AG09319 (cell line): ENCODE results near the gene TSACC.

Experiments used
- DNase-seq: peaks from one replicate; pipeline ENCODE4 v3.0.0-alpha.2; 2010; ENCODE audit warnings: low read depth; ENCODE audit errors: extremely low read depth
- TF ChIP-seq, protein P1 (sequence below): IDR thresholded peaks from 2 replicates; pipeline ENCODE4 v1.5.1; 2011; ENCODE audit warnings: low read depth, mild to moderate bottlenecking, inconsistent platforms, low read length, moderate library complexity

Gene TSACC

DNA sequence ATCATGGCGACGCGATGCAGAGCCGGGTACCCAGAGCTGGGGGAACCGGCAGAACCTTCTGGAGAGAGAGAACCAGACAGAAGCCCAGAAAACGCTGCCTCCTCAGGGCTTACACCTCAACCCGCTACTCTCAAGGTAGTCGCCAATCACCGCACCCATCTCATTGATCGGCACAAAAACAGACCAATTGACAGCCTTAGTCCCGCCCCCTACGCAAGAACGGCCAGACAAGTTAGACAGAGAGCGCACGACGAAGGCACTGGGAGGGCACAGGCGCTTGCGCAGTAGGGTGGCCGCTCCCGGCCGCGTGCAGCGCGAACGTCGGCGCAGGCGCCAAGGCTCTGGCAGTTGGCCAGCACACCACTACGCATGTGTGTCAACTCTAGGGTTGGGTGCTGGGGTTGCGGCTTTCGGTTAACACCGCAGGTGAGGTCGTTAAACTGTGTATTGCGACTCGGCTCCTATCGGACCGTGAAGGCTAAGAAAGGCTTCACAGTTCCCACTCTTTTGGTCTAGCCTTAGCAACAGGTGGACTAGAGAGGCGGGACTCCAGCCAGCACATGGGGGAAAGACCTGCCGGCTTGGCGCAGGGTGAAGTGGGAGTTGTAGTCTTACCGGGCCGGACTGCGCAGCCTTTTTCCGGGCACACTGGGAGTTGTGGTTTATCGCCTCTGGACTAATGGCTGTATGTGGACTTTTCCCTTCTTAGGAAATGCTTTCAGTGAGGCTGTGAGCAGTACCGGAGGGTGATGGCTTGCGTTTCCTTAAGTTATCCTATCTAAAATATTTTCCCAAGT lies at the start of gene TSACC, which contains the start of gene CCT3:
Gene TSACC (plus strand): TSS at position 347 of the 797 bp plus-strand sequence. CDS start 1,232 bp downstream, outside the sequence.
Gene CCT3 (minus strand): TSS at position 113 of the 797 bp plus-strand sequence. CDS start 108 bp downstream, at position 5.
- peak; percentile 100 for DNase-seq
- TF ChIP-seq, protein P1, sequence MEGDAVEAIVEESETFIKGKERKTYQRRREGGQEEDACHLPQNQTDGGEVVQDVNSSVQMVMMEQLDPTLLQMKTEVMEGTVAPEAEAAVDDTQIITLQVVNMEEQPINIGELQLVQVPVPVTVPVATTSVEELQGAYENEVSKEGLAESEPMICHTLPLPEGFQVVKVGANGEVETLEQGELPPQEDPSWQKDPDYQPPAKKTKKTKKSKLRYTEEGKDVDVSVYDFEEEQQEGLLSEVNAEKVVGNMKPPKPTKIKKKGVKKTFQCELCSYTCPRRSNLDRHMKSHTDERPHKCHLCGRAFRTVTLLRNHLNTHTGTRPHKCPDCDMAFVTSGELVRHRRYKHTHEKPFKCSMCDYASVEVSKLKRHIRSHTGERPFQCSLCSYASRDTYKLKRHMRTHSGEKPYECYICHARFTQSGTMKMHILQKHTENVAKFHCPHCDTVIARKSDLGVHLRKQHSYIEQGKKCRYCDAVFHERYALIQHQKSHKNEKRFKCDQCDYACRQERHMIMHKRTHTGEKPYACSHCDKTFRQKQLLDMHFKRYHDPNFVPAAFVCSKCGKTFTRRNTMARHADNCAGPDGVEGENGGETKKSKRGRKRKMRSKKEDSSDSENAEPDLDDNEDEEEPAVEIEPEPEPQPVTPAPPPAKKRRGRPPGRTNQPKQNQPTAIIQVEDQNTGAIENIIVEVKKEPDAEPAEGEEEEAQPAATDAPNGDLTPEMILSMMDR: no peak

DNA sequence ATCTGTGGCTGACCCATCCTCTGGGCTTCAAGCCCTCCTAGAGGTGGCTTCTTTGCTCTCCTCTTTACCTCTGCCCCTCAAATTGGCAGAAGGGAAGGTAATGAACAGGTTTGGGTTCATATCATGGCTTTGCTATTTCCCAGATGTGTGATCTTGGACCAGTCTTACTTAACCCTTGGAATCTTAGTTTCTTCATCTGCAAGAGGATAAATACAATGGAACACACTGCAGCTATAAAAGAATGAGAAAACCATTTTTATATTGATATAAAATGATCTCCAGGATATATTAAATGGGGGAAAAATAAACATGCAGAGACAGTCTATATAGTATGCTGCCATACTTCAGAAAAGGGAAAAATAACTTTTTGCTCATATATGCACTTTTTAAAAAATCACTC lies 48.5 kb upstream of the TSACC start:
- TF ChIP-seq, protein P1: no peak
- DNase-seq: no peak

DNA sequence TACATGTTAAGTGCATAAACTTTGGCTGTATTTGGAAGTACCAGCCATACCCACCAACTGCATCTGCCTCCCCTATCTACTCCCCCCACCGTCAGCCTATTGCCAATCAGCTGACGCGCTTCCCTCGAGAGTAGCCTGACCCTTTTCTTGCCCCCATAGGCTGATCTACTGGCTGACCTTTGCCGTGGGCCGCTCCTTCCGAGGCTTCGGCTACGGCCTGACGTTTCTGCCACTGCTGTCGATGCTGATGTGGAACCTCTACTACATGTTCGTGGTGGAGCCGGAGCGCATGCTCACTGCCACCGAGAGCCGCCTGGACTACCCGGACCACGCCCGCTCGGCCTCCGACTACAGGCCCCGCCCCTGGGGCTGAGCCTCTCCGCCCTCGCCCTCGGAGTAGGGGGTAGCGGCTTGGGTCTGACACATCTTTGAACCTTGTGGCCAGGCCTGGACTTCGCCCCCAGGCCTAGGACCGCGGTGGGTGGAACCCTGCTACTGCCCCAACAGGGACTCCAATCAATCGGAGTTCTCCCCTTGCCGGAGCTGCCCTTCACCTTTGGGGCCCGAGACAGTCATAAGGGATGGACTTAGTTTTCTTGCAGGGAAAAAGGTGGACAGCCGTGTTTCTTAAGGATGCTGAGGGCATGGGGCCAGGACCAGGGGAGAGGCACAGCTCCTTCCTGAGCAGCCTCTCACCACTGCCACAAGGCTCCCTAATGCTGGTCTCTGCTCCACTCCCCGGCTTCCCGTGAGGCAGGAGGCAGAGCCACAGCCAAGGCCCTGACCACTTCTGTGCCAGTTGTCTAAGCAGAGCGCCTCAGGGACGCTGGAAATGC lies 46.9 kb upstream of the TSACC start:
- DNase-seq: peak; percentile 50
- TF ChIP-seq, protein P1: no peak

DNA sequence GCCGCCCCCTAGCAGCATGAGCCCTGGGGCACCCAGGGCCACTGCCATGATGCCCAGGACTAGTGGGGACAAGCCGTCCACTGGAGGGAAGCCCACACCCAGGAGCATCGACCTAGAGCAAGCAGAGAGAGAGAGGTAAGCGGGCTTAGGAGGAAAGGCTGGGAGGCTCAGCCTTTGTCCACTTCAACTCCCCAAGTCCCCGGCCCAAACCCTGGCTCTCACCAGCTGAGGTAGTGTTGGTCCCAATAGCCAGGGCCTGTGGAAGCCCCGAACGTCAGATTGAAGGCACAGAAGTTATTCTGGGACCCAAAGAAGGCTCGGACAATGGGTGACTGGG lies 45.3 kb upstream of the TSACC start:
- TF ChIP-seq, protein P1: no peak

DNA sequence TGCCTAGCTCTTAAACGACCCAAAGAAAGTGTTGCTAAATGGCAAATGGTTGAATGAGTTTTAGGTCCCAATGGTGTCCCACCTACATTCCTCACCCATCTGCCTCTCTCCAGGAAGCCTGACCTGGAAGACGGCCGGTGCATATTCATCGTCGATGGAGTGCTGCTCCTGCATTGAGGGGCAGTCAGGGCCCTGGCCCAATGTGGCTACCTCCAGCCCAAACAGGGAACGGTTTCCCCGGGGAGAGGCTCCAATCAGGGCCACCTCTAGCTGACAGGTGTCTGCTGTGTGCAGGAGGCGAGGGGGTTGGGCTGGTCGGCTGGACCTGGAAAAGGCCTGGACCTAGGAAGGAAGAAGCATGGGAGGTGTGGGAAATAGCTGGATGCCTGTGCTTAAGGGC lies 44.4 kb upstream of the TSACC start:
- DNase-seq: no peak
- TF ChIP-seq, protein P1: no peak

More for the DNA sequence above, 45.3 kb upstream of the TSACC start:
- no peak for DNase-seq

DNA sequence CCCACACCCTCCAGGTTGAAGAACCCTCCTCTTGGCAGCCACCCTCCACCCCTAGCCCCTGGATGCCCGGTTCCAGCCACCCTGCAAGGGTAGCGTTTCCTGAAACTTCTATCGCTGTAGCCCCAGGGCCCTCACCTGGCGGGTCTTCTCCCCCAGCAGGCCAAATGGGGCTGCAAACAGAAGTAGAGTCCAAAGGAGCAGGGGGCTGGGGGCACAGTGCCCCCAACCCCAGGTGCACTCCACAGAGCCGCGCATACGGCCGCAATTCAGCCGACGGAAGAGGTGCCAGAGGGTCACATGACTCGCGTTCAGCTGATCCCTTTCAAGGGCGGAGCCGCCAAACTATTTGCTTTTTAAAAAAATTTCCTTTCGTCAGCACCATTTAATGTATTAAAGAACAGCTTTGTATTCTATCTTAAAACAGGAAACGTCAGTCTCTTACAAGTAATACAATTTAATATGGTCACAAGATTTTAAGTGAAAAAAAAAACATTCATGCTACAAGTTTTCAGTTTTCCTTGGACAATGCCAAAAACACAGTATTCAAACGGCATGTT lies 42.9 kb upstream of the TSACC start, which contains the start of gene GLMP:
Gene GLMP (minus strand): TSS at position 289 of the 557 bp plus-strand sequence. CDS start 34 bp downstream, at position 255.
- DNase-seq: no peak
- TF ChIP-seq, protein P1: no peak

DNA sequence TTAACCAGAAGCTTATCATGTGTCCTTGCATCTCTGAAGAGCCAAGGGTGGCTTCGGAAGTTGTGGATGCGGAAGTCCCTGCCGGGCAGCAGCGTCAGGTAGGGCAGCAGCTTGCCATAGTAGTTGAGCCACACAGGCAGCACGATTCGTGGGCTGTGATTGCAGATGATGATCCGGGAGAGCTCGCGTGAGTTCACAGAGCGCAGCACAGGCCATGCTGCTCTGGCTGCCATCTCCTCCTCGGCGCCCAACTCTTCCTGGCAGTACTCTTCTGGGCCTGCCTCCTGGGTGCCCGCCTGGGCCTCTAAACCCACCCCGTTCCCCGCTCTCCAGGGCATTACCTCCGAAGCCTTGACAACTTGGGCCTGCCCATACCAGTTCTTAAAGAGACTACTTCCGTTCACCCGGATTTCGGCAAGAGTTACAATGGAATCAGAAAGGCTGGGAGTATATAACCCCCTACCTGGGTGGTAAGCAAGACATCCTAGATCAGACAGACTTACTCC lies 39.4 kb upstream of the TSACC start, which contains the start of gene VHLL:
Gene VHLL (minus strand): TSS at position 456 of the 506 bp plus-strand sequence. CDS start 118 bp downstream, at position 338.
- TF ChIP-seq, protein P1: no peak
- no peak for DNase-seq
